22Rv1 (cell line): Measurements from ENCODE around the gene PLPP1.

Experiments
- ZFX ChIP-seq: fragments of 450-650 bp; IDR thresholded peaks from 2 replicates; pipeline ENCODE4 v1.6.1; 2017; ENCODE audit warnings: antibody characterized with exemption, borderline replicate concordance
- TF ChIP-seq, protein P1 (sequence below): fragments of 450-650 bp; IDR thresholded peaks from 2 replicates; pipeline ENCODE4 v1.5.1; 2017; ENCODE audit warnings: mild to moderate bottlenecking

DNA sequence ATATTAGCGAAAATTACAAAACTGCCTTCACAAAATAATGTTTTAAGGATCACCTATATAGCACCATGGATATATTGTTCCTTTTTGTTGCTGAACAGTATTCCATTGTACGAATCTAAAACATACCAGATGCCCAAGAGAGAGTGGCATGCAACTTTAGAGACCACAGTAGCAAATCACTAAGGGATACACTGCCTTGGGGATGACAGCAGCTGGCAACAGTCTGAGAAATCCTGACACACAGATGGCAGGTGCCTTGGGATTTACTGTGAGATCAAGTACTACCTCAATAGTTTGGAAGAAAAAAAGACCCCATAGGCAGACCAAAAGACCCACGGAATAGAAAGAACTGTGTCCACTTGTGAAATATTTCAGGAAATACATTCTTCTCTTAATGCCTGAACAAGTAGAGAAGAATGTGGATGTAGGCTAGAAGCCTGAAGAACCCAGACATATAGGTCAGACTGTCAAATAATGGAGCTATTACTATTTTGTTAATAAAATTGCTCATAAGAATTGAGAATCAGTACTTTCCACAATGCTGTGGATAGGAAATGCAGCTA is 53.4 kb downstream of the PLPP1 start:
- TF ChIP-seq, protein P1, sequence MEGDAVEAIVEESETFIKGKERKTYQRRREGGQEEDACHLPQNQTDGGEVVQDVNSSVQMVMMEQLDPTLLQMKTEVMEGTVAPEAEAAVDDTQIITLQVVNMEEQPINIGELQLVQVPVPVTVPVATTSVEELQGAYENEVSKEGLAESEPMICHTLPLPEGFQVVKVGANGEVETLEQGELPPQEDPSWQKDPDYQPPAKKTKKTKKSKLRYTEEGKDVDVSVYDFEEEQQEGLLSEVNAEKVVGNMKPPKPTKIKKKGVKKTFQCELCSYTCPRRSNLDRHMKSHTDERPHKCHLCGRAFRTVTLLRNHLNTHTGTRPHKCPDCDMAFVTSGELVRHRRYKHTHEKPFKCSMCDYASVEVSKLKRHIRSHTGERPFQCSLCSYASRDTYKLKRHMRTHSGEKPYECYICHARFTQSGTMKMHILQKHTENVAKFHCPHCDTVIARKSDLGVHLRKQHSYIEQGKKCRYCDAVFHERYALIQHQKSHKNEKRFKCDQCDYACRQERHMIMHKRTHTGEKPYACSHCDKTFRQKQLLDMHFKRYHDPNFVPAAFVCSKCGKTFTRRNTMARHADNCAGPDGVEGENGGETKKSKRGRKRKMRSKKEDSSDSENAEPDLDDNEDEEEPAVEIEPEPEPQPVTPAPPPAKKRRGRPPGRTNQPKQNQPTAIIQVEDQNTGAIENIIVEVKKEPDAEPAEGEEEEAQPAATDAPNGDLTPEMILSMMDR: no peak
- TF ChIP-seq ZFX: no peak
